GM10266 (cell line): ENCODE results near the gene UTP4.

ENCODE experiments used
- DNase-seq: peaks from one replicate; pipeline ENCODE4 v3.0.0; 2012; ENCODE audit errors: extremely low spot score
- CTCF ChIP-seq: IDR thresholded peaks from 2 replicates; pipeline ENCODE4 v1.5.1; 2012; ENCODE audit warnings: mild to moderate bottlenecking, low read depth; ENCODE audit not compliant: control insufficient read depth, insufficient read depth; ENCODE audit errors: missing control alignments

The UTP4 gene

GRCh38 chr16:69089091-69089910 is 43.1 kb upstream of the UTP4 start:
- TF ChIP-seq CTCF: no peak
- DNase-seq: no peak

- TF ChIP-seq CTCF: no peak
- no peak for DNase-seq
These were observed 38.5 kb upstream of the UTP4 start for GRCh38 chr16:69093974-69094373.

GRCh38 chr16:69094501-69094900 is 37.9 kb upstream of the UTP4 start:
- no peak for DNase-seq
- TF ChIP-seq CTCF: no peak

- DNase-seq: no peak
- TF ChIP-seq CTCF: no peak
These were observed 37.3 kb upstream of the UTP4 start for GRCh38 chr16:69095193-69095592.

GRCh38 chr16:69100071-69100691 is 32.3 kb upstream of the UTP4 start:
- DNase-seq: no peak
- TF ChIP-seq CTCF: no peak

- peak; percentile 48 for TF ChIP-seq CTCF
- peak; percentile 79 for DNase-seq
These were observed 26.7 kb upstream of the UTP4 start, which contains the start of gene HAS3 for GRCh38 chr16:69105501-69106361. TSS of gene HAS3 (plus strand) at chr16:69105653. CDS start at chr16:69109396, 3,743 bp downstream.
